HepG2 (cell line): ENCODE data around the gene PTPRQ. TPM values are rescaled to one million over a fixed set of nuclear protein-coding genes. Genes with fewer than 3 reads are reported as not detected.

Experiments used
- ATAC-seq: fragments of 200-7000 bp; cut with Tn5 transposase; 3 replicates; pipeline ENCODE4 v1.9.1; 2020; ENCODE audit warnings: mild to moderate bottlenecking, moderate library complexity
- BruUV-seq: library from RNA; stranded (reverse); fragments of 400-500 nt; replicated peaks from 2 replicates; lab custom pipeline; 2021; lab: Mats Ljungman, UMichigan
- CTCF ChIA-PET: fragments of 300-600 bp; formaldehyde crosslinking; extraction: SDS; loops from one replicate; lab custom pipeline; 2021; ENCODE audit warnings: low total read pairs, inconsistent platforms, low intra/inter-chr PET ratio; lab: Yijun Ruan, JAX
- POLR2A ChIA-PET: fragments of 350-600 bp; sonication (Branson Sonifier 250); formaldehyde crosslinking; loops from one replicate; lab custom pipeline; 2020; ENCODE audit warnings: antibody characterized with exemption, inconsistent platforms; lab: Yijun Ruan, JAX
- DNase-seq: peaks from one replicate; pipeline ENCODE4 v3.0.0-alpha.2; 2015; ENCODE audit warnings: low spot score
- FAIRE-seq: peaks from 3 replicates; lab custom pipeline; 2011; peaks lifted over from hg19 to GRCh38; lab: Jason Lieb, UNC
- H2AFZ ChIP-seq: one replicate; pipeline ENCODE4 v1.6.1; 2011; ENCODE audit warnings: low read length, inconsistent platforms
- H3K27ac ChIP-seq: fragments of 300-600 bp; 3 replicates; pipeline ENCODE4 v1.8.0; 2011; ENCODE audit warnings: mixed run types, mild to moderate bottlenecking, mixed read lengths, low read length, inconsistent platforms; ENCODE audit not compliant: insufficient read depth; ENCODE audit errors: extremely low read length
- H3K27me3 ChIP-seq, 2 experiments: fragments of 200-600 bp in 1 of 2; 2 replicates in 1 of 2; 3 replicates in 1 of 2; pipeline versions ENCODE4 v1.6.0 to v1.8.0; 2011; ENCODE audit warnings: low read length in 2 of 2, mild to moderate bottlenecking in 2 of 2, moderate library complexity in 2 of 2, inconsistent platforms in 1 of 2; ENCODE audit not compliant: insufficient read depth in 2 of 2, control insufficient read depth in 1 of 2
- H3K36me3 ChIP-seq, 2 experiments: fragments of 200-600 bp in 1 of 2; replicated peaks in 1 of 2; 2 replicates in 1 of 2; 3 replicates in 1 of 2; pipeline versions ENCODE4 v1.5.1 to v1.8.0; 2011; ENCODE audit warnings: low read length in 2 of 2, inconsistent platforms in 1 of 2; ENCODE audit not compliant: insufficient read depth in 2 of 2, control insufficient read depth in 1 of 2
- H3K4me1 ChIP-seq: 2 replicates; pipeline ENCODE4 v1.5.1; 2012; ENCODE audit warnings: low read length, inconsistent platforms; ENCODE audit not compliant: insufficient read depth
- H3K4me2 ChIP-seq: 2 replicates; pipeline ENCODE4 v1.6.0; 2011; ENCODE audit warnings: low read depth, low read length, inconsistent platforms
- H3K4me3 ChIP-seq, 3 experiments: fragments of 200-600 bp in 1 of 3; sonication (generic), shearing (Covaris generic) in 1 of 3; replicated peaks in 1 of 3; 2 replicates each; pipeline ENCODE4 v1.5.1; 2011 to 2016; ENCODE audit warnings: low read length in 3 of 3, inconsistent platforms in 2 of 3, low read depth in 2 of 3, mild to moderate bottlenecking in 2 of 3, control low read depth in 1 of 3, mixed read lengths in 1 of 3; ENCODE audit not compliant: insufficient read depth in 1 of 3
- H3K79me2 ChIP-seq: one replicate; pipeline ENCODE4 v1.6.1; 2011; ENCODE audit warnings: low read length, inconsistent platforms; ENCODE audit not compliant: insufficient read depth
- H3K9ac ChIP-seq: 2 replicates; pipeline ENCODE4 v1.6.0; 2011; ENCODE audit warnings: mild to moderate bottlenecking, low read depth, low read length, inconsistent platforms; ENCODE audit not compliant: insufficient read depth
- H3K9me3 ChIP-seq: 2 replicates; pipeline ENCODE4 v1.5.1; 2012; ENCODE audit warnings: mild to moderate bottlenecking, low read length
- H4K20me1 ChIP-seq: 2 replicates; pipeline ENCODE4 v1.6.0; 2011; ENCODE audit warnings: inconsistent platforms, mild to moderate bottlenecking, low read length, moderate library complexity; ENCODE audit not compliant: insufficient read depth
- E2F1 ChIP-seq: sonication (generic); formaldehyde crosslinking; IDR thresholded peaks from 2 replicates; pipeline ENCODE4 v1.5.0; 2020; ENCODE audit warnings: missing genetic modification reagents
- ISX ChIP-seq: sonication (generic); formaldehyde crosslinking; conservative IDR thresholded peaks from 2 replicates; pipeline ENCODE4 v1.5.0; 2020; ENCODE audit warnings: missing genetic modification reagents
- MXD1 ChIP-seq: sonication (generic); formaldehyde crosslinking; IDR thresholded peaks from 2 replicates; pipeline ENCODE4 v1.4.0; 2020; ENCODE audit warnings: mild to moderate bottlenecking, missing genetic modification reagents
- NFAT5 ChIP-seq: sonication (generic); formaldehyde crosslinking; IDR thresholded peaks from 2 replicates; pipeline ENCODE4 v1.4.0; 2020; ENCODE audit warnings: missing genetic modification reagents
- NFYC ChIP-seq: IDR thresholded peaks from 2 replicates; pipeline ENCODE4 v1.6.1; 2016; ENCODE audit warnings: missing genetic modification reagents, missing compliant biosample characterization
- TEAD2 ChIP-seq: sonication (generic); formaldehyde crosslinking; IDR thresholded peaks from 2 replicates; pipeline ENCODE4 v1.9.0; 2021; ENCODE audit warnings: missing genetic modification reagents
- THRA ChIP-seq: sonication (generic); formaldehyde crosslinking; IDR thresholded peaks from 2 replicates; pipeline ENCODE4 v1.4.0; 2020; ENCODE audit warnings: missing genetic modification reagents, borderline replicate concordance
- ZNF441 ChIP-seq: sonication (generic); formaldehyde crosslinking; IDR thresholded peaks from 2 replicates; pipeline ENCODE4 v1.7.0; 2021; ENCODE audit warnings: missing genetic modification reagents, borderline replicate concordance
- WGBS: methylation state at CpG from one replicate; pipeline ENCODE4 v1.1.6; 2017; ENCODE audit warnings: low lambda C conversion rate; 5-methylcytosine and 5-hydroxymethylcytosine counted together
- in situ Hi-C: cut with HindIII; loops from 2 replicates; pipeline ENCODE4 v1.10.0; 2017; ENCODE audit warnings: low pct_unique_long_range_greater_than_20kb; ENCODE audit not compliant: extremely low pct_ligation_motif_present
- intact Hi-C: fragments of 100-400 bp; cut with micrococcal nuclease; formaldehyde crosslinking; loops from one replicate; pipeline ENCODE4 v1.10.0; 2022; ENCODE audit not compliant: unreplicated experiment
- polyA plus RNA-seq, 8 experiments: library from polyadenylated mRNA; depleted of rRNA in 3 of 8; stranded (reverse) in 7 of 8; unstranded in 1 of 8; fragments of >200 nt; fragmentation: Illumina TruSeq in 4 of 8; extraction: Trizol in 4 of 8; gene quantifications; 2 replicates each; pipeline versions ENCODE4 v1.2.1 to v1.2.3, GENCODE V29; 2011 to 2016; ENCODE audit warnings: low read depth in 4 of 8, missing spikeins in 1 of 8, mixed read lengths in 1 of 8; ENCODE audit not compliant: insufficient read depth in 1 of 8
- total RNA-seq, 5 experiments: library from RNA; depleted of rRNA; stranded (reverse); fragments of >200 nt; fragmentation: Illumina TruSeq; extraction: Trizol; gene quantifications; 2 replicates each; pipeline ENCODE4 v1.2.3, GENCODE V29; 2016; ENCODE audit warnings: low read depth in 1 of 5

PTPRQ gene
- total and polyA plus RNA-seq, 2 of the 13 experiments (the other 11 are each of a cell fraction or from before 2014, with no cell fraction given) = not detected

- TF ChIP-seq ZNF441 (CRISPR knock-in tag) = no peak
- no peak for TF ChIP-seq E2F1 (CRISPR knock-in tag)
- TF ChIP-seq NFAT5 = no peak
- no peak for TF ChIP-seq TEAD2 (CRISPR knock-in tag)
- TF ChIP-seq NFYC (CRISPR knock-in tag) = no peak
- no peak for TF ChIP-seq MXD1 (CRISPR knock-in tag)
- TF ChIP-seq ISX = no peak
- TF ChIP-seq THRA (CRISPR knock-in tag) = no peak
- Histone ChIP-seq H3K27me3 (no peaks in the 10 kb centered on the region), H3K27ac (no peak overlapping the region), H3K79me2 (no peaks in the 10 kb centered on the region), H3K36me3 (no peaks in the 10 kb centered on the region), H3K4me3 (no peak overlapping the region), H4K20me1 (no peaks in the 10 kb centered on the region), H3K4me2 (no peak overlapping the region), H3K9me3 (no peaks in the 10 kb centered on the region), H3K4me1 (no peaks in the 10 kb centered on the region), H2AFZ (no peak overlapping the region), H3K9ac (no peak overlapping the region)
- WGBS = 0% methylated on average over 1 of the region's 1 CpG
- ChIA-PET POLR2A (no interaction called here), CTCF (no interaction called here)
- DNase-seq (no peak), ATAC-seq (no peak), FAIRE-seq (no peak)
- BruUV-seq = no TSS peak
- in situ Hi-C loops (no loop called here), intact Hi-C loops (no loop called here)
Observed at GRCh38 chr12:80494836-80495235, 50.8 kb downstream of the PTPRQ start.
